ENCODE measurements around the gene ADO.

The ADO gene

DNA sequence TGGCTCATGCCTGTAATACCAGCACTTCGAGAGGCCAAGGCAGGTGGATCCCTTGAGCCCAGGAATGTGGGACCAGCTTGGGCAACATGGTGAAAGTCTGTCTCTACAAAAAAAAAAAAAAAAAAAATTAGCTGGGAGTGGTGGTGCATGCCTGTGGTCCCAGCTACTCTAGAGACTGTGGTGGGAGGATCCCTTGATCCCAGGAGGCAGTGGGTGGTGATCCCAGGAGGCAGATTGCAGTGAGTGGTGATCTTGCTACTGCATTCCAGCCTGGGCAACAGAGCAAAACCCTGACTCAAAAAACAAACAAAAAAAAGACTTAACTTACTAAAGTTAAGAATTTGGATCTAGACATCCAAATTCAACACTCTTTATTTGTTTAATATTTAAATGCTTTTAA is 10.2 kb upstream of the ADO start:
- no peak for DNase-seq

DNA sequence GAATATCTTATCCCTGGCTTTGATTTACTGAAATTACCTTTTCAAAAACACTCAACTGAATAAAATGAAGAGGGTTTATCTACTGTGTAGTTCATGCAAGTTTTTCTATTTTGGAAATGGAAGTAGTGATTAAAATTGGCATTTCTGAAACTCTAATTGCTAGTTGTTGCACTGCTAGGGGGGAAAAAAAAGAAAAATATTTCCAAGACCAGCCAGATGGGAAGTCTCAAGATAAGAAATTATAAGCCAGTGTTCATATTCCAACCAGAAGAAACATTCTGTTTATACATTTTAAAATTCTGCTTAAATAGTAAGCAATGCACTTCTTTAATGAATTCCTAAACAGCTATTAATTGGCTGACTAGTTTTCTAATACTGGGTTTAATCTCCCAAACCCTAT is 9.4 kb upstream of the ADO start:
- DNase-seq: no peak

DNA sequence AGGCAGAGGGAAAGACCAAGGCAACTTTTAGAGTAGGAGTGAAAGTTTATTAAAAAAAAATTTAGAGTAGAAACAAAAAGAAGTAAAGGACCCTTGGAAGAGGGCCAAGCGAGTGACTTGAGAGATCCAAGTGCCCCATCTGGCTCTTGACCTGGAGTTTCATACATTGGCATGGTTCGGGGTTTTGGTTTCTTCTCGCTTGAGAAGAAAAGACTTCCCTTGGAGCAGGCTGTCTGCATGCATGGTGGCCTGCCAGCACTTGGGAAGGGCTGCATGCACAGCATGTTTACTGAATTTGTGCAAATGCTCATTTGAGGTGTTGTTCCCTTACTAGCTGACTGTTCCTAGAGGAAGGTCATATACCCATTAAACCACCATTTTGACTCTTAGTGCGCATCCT is 8.8 kb upstream of the ADO start:
- no peak for DNase-seq

DNA sequence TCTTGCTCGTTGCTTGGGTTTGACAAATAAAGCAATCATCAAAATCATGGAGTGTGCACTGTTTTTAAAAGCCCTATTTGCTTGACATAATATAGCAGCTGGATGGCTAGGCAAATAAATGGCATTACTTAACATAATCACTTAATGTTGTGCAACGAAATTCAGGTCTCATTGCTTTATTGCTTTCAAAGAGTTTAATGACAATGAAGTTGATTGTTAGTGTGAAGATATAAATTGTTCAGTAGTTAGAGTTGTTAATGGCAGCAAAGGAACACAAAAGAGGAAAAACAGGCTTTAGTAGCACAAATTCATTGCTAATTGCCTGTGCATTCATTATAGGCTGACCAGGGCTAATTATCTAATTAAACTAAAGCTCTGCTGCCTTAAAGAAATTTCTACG is 7.6 kb upstream of the ADO start:
- DNase-seq: peak; percentile 16

DNA sequence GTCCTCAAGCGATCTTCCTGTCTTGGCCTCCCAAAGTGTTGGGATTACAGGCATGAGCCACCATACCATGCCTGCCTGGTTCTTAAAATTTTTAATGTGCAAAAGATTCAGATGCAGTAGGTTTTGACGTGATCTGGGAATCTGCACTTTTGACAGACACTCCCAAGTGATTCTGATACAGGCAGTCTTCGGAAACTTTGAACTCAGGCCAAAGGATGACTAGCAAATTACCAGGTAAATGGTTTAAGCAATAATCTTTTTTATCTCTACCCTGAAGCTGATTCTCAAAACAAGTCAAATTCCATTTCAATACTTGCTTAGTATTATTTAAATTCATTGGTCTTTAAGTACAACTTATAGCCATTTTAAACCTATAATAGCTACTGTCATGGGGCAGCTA is 2.6 kb upstream of the ADO start:
- no peak for DNase-seq

DNA sequence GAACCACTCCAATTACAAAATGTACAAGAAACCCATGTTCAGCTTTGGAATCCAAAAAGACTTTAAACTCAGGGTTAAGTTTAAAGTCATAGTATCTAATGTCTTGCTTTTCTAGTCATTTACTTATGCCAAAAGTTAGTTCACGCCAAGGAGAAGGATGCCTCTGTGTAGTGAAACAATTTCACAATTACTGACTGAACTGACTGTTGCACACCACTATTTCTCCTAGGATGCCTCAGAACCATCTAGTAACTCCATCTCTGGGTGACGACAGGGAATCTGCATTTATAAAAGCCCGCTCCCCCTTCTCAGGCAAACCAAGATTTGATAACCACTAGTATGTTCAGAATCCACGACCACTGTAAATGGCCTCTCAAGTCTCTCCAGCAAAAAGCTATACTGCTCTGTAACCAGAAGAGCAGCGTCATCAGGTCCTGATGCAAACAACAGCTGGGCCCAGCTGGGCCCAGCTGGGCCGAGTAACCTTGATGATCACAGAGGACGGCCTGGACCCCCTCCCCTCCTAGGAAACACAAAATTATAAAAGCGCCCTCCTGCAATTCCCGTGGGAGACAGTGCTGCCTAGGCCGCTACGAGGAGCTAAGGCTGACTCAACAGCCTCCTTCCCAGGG is 680 bp upstream of the ADO start:
- DNase-seq: no peak

DNA sequence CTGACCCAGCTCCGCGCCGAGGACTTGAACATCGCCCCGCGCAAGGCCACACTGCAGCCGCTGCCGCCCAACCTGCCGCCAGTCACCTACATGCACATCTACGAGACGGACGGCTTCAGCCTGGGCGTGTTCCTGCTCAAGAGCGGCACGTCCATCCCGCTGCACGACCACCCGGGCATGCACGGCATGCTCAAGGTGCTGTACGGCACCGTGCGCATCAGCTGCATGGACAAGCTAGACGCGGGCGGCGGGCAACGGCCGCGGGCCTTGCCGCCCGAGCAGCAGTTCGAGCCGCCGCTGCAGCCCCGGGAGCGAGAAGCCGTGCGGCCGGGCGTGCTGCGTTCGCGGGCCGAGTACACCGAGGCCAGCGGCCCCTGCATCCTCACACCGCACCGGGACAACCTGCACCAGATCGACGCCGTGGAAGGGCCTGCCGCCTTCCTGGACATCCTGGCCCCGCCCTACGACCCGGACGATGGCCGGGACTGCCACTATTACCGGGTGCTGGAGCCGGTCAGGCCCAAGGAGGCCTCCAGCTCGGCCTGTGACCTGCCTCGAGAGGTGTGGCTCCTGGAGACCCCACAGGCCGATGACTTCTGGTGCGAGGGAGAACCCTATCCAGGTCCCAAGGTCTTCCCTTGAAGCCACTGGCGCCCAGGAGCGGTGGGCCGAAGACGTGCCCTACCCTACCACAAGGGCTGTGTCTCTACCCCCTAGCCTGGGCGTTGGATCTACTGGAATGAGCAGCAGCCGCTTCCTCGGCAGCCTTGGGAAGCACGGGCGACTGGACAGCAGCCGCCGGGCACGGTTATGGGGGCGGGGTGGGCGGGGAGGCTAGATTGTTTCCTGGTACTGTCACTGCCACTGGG is 945 bp downstream of the ADO start:
- DNase-seq: no peak

DNA sequence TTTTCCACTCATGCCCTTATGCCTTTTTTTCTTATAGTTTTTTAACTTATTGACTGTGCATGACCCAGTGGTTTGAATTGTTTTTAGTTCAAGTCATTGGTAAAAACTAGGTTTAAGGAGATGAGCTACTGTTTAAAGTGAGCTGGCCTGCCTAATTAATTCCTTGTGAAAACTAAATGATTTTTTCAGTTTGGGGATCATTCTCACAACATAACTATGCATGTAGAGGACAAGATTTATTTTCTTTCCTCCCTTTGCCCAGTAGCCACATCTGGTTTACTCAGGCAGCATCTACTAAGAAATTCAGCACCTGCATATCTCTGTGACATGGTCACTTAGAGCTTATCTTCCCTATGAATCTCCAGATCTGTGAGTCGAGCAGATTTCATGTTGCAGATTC is 1.7 kb downstream of the ADO start:
- DNase-seq: no peak

DNA sequence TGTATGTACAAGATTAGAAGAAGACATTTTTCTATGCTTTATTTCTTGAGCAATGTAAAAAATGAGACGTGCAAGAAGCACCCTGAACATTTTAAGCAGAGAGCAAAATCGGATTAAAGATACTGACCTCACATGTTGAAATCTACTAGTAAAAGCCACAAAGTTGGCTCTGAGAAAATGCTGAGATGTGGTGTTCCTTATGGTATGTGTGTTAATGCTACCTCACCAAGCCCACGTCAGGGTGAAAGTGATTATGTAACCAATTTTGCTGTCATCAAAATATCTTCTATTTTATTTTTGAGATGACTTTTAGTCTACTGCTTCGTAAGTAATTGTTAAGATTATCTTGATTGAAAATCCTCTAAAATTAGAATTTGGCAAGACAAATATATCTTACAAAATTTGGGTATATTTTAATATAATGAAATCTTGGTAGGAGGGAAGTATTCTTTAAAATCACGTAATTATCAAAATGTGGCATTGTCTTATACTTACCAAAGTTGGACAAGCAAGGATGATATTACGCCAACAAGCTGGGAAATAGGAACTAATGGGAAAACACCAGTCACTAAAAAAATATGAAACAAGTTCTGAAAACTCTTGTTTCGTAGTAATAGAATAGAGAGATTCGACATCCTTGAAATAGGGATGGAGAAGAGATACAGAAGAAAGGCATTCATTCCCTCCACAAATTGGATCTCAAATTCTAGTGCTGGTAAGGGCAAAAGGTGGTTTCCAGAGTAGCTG is 5.8 kb downstream of the ADO start:
- DNase-seq: no peak

DNA sequence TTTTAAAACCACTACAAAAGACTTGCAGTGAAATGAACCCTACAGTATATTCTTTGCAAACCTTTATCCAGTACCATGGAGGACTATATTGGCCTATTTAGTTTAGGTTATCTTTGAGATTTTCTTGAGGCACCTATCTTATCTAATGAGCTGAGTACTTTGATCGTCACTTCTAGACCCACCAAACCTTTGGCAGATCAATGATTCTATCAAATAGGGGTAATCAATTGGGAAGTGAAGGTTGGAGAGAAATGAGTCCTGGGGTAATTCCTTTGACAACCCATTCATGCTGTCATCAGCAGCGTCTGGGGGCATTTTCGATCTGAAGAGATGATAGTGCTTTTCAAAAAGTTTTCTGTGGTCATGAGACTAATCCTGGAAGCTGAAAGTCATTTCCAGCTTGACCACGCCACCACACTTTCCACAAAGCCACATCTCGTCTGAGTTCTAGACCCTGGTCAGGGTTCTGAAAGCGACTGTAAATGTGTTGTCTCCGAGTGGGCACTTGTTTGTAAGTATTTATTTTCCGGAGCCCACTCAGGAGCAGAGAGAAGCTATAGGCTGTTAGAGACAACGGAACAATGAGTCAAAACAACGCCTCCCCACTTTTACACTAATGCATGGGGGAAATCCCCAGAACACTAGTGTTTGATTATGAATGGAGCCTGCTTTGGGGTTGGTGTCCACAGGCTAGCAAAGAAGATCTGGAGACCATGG is 6.8 kb downstream of the ADO start:
- DNase-seq: no peak

DNA sequence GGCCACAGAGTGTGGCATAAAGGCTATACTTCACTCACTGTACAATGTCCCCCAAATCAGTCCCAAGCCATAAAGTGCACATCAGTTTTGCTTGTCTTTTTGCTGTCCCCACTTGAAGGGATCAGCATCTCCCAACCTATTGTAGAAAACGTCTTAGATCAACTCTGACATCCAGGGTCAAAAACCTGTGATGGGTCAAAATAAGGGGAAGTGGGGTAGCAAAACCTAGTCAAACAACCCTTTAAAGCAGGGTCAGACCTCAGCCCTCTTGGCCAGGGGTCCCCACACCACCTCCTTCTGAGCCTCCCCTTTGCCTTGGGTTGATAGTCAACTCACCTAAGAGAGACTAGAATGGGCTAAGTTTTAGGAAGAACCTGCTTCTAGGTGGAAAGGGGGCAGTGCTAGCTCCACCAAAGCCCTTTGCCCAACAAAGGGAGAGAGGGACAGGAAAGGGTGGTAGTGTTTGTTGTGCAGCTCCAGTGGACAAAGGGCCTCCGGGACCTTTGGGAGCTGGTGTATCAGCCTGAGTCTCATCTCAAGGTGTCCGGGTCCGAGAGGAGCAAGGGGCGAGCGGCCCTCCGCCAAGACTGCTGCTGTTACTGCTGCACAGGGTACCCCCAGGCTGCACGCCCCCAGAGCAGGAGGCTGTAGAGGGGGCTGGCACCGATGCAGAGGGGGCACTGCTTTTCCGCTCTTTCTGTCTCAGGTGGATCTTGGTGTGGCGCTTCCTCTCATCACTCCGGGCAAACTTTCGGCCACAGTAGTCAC is 8.3 kb downstream of the ADO start:
- DNase-seq: no peak

DNA sequence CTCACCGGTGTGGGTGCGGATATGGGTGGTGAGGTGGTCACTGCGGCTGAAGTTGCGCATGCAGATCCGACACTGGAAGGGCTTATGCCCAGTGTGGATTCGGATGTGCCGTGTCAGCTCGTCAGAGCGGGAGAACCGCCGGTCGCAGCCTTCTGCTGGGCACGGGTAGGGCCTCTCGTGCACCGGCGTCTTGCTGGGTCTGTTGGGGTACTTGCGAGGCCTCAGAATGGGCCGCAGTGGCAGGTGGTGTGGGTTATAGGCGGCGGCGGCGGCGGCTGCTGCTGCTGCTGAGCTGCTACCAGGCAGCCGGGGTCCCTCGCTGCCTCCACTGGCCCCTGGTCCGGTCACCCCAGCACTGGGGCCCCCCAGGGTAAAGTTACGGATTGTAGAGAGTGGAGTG is 8.9 kb downstream of the ADO start:
- no peak for DNase-seq

DNA sequence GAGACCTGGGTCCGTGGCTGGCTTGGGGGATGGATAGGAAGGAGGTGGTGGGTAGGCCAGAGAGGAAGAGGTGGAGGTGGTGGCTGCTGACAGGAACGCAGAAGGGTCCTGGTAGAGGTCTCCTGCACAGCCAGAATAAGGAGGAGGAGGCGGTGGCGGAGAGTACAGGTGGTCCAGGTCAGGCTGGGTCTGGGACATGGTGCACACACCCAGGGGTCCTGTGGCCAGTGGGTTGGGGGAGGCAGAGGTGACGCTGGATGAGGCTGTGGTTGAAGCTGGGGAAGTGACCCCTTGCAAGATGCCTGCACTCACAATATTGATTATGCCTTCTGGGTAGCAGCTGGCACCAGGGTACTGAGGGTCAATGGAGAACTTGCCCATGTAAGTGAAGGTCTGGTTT is 9.5 kb downstream of the ADO start:
- no peak for DNase-seq

DNA sequence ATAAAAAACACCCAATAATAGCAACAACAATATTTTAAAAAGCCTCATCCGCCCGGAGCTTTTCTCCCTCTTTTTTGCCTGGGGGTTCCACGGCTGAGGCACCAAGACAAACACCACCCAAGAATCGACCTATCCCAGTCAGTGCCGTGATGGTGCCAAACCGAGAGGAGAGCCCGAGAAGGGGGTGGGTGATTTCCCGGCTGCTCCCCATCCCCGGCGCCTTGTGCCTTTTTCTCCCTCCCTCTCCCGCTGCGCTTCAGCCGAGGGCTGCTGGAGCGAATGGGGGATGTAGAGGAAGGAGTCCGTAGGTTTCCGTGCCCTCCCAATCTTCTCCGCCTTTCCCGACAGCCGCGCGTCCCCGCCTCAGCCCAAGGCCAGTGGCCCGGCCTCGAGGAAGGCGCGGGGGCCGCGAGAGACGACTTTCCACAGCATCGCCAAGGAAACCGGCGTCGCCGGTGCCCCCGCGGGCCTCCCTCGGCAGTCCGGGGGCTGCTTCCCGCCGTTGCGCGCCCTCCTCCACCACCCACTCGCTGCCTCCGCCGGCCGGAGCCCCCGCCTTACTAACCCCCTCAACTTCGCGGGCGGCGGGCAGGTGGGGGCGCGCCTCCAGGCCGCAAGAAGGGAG is 10.3 kb downstream of the ADO start:
- DNase-seq: no peak

DNA sequence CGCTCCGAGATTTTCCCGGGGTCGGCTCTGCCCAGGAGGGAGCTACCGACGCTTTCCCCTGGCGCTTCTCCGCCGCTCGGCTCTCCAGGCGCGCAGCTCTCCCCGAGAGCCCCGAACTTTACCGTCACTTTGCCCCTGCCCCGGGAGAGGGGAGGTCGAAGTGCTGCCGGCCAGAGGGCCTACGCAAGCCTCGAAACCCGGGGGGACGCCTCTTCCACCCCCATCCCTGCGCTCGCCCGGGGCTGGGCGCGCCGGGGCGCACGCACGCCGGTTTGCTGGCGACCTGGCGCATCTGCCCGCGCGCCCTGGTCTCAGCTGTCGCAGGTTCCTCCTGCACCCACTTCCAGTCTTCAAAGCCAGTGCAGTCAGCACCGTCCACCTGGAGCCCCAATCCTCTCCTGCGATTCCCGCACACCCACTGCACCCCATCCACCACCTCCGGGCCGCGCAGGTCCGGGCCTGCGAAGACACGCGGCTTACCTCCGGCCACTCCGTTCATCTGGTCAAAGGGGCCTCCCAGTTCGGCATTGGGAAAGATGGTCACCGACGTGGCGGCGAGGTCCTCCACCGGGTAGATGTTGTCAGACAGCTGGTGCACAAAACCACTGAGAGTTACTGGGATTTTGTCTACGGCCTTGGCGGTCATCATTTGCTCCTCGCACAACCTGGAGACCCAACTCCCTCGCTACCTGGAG is 11.0 kb downstream of the ADO start:
- no peak for DNase-seq

DNA sequence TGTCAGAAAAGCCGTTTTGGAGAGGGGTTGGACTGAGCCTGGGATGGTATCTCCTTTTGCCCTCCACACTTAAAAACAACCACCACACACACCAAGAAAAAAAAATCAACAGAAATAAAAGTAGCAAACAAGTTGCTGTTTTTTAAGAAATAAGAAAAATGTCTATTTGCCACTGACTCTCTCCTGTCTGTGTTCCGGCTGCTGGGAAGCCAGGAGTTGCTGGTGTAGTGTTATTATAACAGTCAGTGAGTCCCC is 11.5 kb downstream of the ADO start:
- DNase-seq: no peak

DNA sequence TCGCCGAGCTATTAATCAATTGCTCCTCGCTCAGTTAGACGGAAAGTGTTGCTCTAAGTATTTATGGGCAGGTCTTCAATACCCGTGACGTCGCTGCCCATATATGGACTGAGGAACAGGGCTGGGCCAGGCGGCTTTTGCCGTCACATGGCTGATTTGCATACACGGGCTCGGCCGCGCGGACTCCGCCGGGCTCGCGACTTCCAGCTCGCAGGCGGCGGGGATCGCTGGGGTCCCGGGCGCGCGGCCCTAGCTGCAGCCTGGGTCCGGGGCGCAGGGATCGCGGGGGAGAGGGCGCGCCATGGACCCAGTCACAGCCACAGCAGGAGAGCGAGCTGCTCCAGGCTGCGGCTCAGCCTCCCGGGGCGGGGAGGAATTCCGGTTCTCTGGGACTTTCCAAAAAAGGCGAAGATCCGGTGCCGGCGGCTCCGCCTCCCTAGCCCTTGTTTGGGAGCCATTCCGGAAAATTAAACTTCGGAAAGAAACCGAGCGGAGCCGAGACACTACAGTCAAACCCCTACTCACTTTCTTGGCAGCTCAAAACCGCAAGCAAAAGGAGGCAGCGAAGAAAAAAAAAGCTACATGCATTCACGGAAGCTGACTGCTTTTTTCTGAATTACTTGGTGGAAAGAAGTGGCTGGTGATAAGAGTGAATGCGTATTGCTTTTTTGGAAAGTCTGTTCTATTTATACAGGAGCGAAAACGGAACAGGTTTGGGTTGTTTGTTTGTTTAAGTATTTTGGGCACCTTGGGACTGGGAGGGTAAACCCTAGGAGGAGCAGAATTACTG is 12.0 kb downstream of the ADO start, which contains the start of gene EGR2:
TSS of gene EGR2 (minus strand) at position 36 of the 790 bp plus-strand sequence. CDS start 337 bp downstream, outside the sequence.
- DNase-seq: peak; percentile 18

DNA sequence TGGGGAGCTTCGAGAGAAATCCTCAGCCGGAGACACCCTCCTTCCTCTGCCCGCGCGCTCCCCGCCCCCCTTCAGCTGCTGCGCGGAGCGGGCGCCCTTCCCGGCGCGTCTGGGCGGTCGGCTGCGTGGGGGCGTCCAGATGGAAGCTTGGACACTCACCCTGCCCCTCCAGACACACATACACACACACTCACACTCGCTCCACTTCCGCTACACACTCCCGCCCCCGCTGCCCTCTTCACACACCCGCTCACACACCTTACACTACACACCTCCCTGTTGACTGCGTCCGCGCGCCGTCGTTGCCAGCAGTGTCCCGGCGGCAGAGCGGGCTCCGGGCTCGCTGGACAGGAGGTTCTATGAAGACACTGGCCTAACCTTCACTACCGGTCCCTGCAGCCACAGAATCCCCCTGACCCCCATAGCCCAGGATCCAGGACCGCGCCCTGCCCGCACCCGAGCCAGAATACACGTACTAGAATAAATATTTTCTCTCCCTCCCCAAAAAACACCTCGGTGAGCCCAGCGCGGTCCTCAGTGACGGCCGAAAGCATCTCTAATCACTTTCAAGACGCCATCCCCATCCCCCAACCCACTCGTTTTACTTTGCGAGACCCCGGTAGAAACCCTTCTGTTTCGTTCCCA is 12.7 kb downstream of the ADO start:
- no peak for DNase-seq

DNA sequence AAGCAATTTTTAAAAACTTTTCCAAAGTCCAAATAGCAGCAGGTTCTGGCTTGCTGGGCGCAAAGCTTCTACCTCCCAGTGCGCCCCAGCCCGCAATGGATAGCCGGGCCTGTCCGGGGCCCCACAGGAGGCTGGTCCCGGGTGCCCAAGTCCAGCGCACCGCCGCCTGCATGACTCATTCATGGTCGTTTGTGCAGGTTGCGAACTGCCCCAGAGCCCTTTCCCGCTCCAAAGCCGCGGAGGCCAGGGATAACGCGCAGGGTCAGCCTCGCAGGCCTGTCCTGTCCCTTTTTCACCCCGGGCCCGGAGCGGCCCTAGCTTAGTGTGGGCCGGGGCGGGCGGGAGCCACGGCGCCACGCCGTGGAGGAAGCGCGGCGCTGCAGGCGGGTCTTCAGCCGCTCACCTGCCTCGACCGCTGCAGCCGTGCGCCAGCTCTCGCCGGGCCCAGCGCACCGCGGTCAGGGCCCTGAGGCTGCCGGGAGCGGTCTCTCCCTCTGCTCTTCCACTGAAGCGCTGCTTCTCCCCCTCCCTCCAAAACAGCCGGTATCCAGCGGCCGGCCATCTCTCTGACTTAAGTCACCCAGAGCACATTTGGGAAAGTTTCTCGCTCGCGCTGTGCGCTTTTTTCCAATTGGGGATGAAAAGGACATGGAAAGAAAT is 13.4 kb downstream of the ADO start:
- DNase-seq: no peak
